Measurements from ENCODE around the gene PCNX3.

Gene PCNX3

GRCh38 chr11:65580756-65581155, 34.8 kb upstream of the PCNX3 start:
- DNase-seq (ENCODE audit: low read depth), result no peak

GRCh38 chr11:65581928-65582327, 33.6 kb upstream of the PCNX3 start:
- DNase-seq (ENCODE audit: low read depth), result no peak

DNA sequence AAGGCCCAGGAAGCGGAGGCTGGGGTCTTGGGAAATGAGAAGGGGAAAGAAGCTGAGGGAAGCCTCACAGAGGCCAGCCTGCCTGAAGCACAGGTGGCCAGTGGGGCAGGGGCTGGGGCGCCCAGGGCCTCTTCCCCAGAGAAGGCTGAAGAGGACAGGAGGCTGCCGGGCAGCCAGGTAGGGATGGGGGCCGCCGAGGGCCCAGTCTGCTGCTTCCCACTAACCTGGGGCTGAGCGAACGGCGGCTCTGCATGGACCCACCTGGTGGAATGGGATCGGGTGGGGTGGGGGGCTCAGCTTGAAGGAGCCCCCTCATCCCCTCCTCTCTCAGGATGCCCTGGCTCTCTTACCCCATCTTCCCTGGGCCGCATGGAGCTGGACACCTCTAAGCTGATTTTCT, 32.0 kb upstream of the PCNX3 start:
- no peak for DNase-seq (ENCODE audit: low read depth)

DNA sequence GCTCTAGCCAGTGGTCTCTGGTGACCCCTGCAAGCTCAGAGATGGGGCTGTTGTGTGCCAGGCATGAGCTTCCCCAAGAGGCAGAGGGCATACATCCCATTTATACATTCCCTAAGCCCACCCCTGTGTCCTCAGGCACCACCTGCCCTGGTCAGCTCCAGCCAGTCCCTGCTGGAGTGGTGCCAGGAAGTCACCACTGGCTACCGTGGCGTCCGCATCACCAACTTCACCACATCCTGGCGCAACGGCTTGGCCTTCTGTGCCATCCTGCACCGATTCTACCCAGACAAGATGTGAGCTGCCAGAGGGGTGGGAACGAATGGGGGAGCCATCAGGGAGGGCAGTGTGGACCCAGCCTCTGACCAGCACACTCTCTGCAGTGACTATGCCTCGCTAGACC, 31.5 kb upstream of the PCNX3 start:
- no peak for DNase-seq (ENCODE audit: low read depth)

- no peak for DNase-seq (ENCODE audit: low read depth)
Measured at GRCh38 chr11:65584723-65585171, 30.8 kb upstream of the PCNX3 start.

DNA sequence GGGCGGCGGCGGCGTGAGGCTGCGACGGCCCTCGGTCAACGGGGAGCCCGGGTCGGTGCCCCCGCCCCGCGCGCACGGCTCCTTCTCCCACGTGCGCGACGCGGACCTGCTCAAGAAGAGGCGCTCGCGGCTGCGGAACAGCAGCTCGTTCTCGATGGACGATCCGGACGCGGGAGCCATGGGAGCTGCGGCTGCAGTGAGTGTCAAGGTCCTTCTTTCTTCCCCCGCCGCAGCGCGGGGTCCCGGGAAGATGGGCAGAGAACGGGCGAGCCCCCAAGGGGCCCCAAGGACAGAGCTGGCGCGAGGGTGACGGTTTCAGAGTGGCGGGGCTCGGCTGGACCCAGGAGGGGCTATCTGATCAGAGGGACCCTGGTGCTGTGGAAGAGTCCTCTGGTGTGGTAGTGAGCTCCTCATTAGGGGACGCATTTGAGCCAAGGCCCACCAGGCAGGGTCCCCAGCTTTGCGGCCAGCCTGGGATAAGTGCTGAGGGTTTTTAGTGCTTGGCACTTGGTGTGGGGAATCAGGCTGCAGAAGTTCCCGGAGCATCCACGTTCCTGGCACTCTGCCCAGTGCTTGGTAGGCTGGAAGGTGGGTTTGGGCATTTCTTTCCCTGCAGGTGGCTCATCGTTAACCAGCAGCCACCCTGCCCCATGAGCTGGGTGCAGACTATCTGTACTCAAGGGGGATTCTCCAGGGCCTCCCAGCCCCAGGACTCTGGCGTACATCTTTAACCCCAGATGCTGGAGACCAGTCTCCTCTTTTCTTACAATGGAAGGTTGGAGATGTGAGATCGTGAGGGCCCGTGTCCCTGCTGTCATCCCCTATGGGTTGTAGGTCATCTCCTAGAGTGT, 30.0 kb upstream of the PCNX3 start:
- no peak for DNase-seq (ENCODE audit: low read depth)

- no peak for DNase-seq (ENCODE audit: low read depth)
Measured at GRCh38 chr11:65586247-65586630, 29.3 kb upstream of the PCNX3 start.

- DNase-seq (ENCODE audit: low read depth), result no peak
Measured at GRCh38 chr11:65586676-65587075, 28.9 kb upstream of the PCNX3 start.

- DNase-seq (ENCODE audit: low read depth), result no peak
Measured at GRCh38 chr11:65588199-65589054, 27.1 kb upstream of the PCNX3 start.

DNA sequence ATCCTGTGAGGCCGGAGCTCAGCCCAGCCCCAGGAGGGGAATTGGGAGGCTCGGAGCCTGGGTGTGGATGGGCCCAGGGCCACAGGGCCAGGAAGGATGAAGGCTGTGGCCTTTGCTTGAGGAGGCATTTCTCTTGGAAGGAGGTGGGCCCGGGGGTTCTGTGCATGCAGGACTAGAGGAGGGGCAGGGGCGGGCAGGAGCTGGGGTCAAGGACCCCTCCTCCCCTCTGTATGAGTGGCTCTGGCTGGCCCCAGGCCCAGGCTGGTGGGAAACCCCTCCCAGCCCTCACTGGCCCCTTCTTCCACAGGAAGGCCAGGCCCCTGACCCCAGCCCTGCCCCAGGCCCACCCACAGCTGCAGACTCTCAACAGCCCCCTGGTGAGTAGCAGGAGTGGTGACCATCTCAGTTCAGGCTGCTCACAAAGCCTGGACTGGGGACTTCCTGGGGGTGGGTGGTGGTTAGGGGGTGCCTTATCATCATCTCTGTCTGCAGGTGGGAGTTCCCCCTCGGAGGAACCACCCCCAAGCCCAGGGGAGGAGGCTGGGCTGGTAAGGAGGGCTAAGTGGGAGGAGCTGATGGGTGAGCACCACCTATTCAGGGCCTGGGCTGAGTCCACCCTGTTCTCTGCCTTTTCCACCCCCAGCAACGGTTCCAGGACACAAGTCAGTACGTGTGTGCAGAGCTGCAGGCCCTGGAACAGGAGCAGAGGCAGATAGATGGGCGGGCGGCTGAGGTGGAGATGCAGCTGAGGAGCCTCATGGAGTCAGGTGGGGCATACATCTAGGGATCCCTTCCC, 25.9 kb upstream of the PCNX3 start:
- DNase-seq (ENCODE audit: low read depth), result no peak

- DNase-seq (ENCODE audit: low read depth), result no peak
Measured at GRCh38 chr11:65590240-65590738, 25.3 kb upstream of the PCNX3 start.

DNA sequence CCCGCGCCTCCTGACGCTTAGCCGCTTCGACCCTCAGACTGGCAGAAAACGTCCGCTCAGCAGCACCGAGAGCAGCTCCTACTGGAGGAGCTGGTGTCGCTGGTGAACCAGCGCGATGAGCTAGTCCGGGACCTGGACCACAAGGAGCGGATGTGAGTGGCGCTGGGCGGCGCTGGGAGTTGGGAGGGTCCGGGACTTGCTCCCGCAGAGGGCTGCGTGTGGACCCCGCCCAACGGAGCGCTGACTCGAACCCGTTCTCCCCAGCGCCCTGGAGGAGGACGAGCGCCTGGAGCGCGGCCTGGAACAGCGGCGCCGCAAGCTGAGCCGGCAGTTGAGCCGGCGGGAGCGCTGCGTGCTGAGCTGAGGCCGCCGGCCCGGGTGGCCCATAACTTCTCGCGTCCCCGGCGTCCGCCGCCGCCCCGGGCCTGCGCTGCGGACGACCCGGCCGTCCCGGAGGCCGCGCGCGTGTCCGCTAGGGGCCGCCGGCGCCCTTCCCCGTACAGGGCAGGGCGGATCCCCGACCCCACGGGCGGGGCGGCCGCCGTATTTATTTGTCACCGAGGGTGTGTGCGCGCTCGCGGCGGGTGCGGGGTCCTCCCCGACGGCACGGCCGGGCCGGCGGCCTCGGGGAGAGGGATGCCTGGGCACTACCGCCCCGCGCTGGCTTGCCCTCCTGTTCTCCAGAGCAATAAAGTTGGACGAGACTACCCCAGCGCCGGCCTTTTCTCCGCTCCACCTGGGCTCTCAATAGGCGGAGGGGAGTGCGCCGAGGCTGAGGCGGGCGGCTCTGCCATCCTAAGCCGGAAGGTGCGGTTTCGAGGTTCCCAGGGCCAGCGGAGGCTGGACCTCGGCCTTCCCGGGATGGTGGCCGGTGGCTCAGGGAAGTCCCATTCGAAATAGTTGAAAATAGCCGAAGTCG, 23.4 kb upstream of the PCNX3 start:
- DNase-seq (ENCODE audit: low read depth), result no peak

GRCh38 chr11:65592858-65593517, 22.6 kb upstream of the PCNX3 start:
- no peak for DNase-seq (ENCODE audit: low read depth)

- no peak for DNase-seq (ENCODE audit: low read depth)
Measured at GRCh38 chr11:65593518-65594414, 21.8 kb upstream of the PCNX3 start.

- no peak for DNase-seq (ENCODE audit: low read depth)
Measured at GRCh38 chr11:65595131-65595530, 20.4 kb upstream of the PCNX3 start.

DNA sequence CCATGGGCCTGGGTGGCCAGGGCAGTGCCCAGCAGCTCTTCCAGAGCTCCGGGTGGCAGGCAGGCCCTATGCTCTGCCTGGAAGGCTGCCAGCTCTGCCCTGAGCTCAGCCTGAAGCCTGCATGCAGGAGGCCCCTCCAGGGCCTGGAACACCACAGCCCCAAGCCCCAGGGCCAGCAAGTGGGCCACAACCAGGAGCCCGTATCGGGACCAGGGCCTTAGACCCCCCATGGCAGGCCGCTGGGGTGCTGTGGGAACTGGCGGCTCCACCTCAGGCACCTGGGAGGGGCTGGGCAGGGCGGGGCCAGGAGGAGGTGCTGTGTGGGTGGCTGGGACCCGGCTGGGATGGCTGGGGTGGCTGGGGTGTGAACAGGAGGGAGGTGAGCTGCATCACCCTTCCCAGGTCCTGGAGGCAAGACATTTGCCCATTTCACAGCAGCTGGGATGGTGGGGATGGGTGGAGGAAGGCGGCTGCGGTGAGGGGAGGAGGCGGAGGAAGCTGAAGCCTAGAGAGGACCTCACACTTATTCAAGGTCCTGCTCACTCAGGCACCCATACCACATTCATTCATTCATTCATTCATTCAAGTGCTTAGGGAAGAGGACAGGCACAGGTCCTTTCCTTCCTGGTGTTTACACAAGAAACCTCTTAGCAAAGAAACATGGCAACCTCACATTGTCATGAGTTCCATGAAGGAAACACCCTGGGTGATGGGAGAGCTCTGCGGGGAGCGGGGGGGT, 19.9 kb upstream of the PCNX3 start, which contains the start of gene KCNK7:
TSS of gene KCNK7 (minus strand) at position 258 of the 739 bp plus-strand sequence. CDS start at position 230, 28 bp downstream.
- DNase-seq (ENCODE audit: low read depth), result no peak

DNA sequence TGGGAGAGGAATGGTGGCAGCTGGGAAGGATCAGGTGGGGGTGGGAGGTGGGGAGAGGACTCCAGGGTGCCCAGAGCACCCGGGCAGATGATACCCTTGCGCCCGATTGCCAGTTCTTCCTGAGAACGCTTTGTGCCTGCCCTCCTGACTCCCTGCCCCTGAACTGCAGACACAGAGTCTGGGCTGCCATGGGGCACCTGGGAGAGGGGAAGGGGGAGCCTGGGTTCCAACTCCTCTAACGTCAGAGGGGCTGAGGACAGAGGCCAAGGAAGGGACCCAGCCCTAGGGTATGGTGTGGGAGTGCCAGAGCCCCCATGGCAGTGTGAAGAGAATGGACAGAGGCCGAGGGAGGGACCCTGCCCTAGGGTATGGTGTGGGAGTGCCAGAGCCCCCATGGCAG, 19.1 kb upstream of the PCNX3 start:
- no peak for DNase-seq (ENCODE audit: low read depth)

DNA sequence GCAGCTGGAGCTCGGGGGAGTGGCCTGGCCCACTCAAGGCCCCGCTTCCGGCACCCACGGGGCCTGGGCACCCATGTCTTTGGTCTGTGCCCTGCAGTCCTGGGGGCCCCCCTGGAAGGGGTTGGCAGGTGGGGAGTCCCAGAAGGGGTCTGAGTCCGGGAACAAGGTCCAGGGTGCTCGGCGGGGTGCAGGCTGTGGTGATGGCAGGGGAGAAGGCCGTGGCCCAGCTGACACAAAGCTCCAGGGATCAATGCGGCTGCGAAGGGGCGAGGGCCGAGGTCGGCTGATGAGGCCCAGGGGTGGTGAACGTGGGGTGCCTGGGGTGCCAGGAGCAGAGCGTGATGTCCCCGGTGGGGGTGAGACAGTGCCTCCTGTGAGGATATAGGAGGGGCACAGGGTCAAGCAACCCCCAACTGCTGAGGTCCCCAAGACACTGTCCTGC, 17.3 kb upstream of the PCNX3 start:
- no peak for DNase-seq (ENCODE audit: low read depth)
